HT-29 (cell line): Measurements from ENCODE around the gene CBX5. TPM values are rescaled to one million over a fixed set of nuclear protein-coding genes. Genes with fewer than 3 reads are reported as not detected.
"Not testable (repeated sequence)": the region's sequence is repeated elsewhere in the genome, so short reads cannot be mapped to it uniquely, and the experiment has no call there.

Source experiments
- DNase-seq: peaks from one replicate; pipeline ENCODE4 v3.0.0-alpha.2; 2015; ENCODE audit warnings: low spot score
- total RNA-seq: library from RNA; depleted of rRNA; stranded (reverse); fragments of >200 nt; shearing (Covaris generic); gene quantifications from 2 replicates; pipeline ENCODE4 v1.2.3, GENCODE V29; 2014; rRNA removed

The CBX5 gene
- total RNA-seq: 16.7 and 18.3 TPM in 2 replicates

DNA sequence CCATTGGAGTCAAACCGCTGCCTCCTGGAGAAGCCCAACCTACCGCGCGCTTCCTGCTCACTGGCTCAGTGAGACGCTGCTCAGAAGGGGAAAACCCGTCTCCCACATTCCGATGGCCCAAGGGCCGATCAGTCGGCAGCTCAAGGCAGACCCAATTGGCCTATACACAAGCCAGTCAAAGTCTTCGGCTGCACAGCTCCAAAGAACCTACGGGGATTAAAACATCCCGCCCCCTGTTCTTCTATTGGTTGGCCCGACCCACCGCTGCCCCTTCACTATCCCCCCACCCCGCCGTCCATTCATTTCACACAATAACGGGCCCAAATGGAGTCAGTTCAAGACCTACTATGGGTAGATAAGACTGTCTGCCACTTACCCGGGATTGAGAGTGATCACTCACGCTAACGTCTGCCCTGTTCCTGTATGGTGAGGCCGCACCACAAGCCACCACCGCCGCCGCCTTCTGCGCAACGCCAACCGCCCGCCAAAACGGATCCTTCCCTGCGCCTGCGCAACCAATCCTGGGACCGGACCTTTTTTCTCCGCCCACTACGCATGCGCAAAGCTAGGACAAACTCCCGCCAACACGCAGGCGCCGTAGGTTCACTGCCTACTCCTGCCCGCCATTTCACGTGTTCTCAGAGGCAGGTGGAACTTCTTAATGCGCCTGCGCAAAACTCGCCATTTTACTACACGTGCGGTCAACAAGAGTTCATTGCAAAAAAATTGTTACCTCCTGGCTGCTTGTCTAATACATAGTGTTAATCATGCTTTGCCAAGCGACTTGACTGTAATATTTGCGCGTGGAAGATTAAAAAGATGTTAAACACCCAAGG lies at the start of gene CBX5:
CBX5 (minus strand) TSS at position 491 of the 836 bp plus-strand sequence. CDS start 22,472 bp downstream, outside the sequence.
- DNase-seq: peak; percentile 100

DNA sequence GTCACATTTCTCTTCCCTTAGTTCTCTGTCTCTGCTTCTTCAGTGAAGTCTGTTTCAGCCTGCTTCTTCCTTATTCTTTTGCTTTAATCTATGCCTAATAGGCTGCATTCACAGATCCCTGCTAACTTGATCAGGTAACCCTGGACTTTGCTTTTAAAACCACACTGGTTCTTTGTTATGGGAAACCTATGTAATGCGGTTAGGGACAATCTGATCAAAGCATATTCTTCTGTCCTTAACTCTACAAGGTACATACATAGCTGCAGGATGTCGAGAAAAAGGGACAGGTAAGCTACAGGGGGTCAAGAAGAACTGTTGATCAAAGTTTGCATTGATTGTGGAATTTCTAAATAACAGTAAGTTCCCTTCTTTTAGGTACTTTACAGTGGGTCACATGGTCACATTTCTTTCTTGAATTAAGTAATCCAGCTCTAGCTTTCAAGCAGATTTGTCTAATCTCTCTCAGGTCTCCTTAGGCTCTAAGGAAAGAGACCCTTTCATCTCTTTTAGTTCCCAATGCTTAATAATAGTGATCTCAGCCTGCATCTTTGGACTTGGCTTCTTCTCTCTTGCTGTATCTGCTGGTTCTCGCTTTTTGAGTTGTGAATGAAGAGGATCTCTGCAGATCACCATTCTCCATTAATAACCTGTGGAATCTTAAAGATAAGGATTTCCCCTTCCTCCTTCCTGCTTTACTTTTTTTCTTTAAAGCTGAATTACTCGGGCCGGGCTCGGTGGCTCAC lies 48.8 kb upstream of the CBX5 start:
- no peak for DNase-seq

DNA sequence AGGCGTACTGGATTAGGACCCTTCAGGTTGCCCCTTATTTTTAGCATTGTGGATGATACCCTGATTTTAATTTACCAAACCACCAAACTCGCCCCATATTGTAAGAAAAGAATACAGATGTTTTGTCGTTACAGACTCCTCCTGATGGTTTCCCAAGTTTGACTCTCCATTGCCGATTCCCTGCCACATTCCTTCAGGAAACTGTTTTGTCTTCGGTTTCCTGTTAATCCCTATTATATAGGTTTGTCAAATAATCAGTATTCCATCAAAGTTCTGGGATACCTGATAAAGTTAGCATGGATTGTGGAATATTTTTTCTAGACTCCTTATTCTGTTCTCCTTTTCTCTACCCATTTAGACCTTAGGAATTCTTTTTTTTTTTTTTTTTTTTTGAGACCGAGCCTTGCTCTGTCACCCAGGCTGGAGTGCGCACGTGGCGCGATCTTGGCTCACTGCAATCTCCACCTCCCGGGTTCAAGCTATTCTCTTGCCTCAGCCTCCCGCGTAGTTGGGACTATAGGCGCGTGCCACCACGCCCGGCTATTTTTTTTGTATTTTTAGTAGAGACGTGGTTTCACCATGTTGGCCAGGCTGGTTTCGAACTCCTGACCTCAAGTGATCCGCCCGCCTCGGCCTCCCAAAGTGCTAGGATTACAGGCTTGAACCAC lies 45.7 kb upstream of the CBX5 start:
- not testable (repeated sequence) for DNase-seq

DNA sequence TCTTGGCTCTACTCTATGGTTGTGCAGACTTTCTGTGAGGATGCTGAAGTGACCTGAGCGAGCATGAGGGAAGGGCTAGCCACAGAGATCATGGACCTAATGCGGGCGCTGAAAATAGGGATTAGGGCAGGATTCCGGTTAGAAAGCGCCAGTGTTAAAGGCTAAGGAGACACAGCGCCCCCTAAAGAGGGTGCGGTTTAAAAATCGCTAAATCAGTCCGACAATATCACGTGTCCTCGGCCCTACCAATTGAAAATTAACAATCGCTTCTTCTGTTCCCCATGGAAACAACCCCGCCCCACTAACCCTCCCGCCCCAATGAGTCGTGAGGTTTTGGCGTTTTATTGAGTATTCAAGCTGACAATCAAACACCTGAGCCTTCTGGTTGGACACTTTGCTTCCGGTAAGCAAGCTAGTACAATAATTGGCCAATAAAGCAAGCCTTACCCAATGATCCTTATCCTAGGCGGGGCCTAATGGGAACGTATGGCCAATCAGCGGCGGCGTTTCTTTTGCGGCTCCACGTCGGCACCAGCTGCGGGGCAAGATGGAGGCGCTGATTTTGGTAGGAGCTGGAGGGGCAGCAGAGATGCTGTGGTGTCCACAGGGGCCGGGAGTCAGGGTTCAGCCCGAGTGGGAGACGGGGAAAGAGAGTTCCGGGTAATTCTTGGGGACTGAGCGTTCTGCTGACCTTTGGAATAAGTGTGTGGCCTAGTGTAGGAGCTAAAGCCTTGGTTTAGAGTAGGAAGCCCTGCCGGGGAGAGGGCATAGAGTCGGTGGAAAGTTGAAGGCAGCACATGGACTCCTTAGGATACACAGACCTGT lies 44.9 kb upstream of the CBX5 start, which contains the start of gene COPZ1:
COPZ1 (plus strand) TSS at position 515 of the 825 bp plus-strand sequence; CDS start at position 548, 33 bp downstream.
- DNase-seq: peak; percentile 98

DNA sequence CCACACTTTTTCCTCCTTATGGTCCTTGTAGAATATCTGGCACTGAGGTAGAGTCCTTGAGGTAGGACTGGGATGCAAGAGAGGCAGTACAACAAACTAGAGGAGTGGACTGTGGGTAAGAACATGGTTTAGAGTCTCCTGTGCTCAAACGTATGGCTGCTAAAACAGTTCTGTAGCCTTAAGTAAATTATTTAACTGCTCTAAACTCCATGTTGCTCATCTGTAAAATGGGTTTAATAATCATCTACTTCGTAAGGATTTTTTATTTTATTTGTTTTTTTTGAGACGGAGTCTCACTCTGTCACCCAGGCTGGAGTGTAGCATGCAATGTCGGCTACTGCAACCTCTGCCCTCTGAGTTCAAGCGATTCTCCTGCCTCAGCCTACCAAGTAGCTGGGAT lies 41.4 kb upstream of the CBX5 start:
- no peak for DNase-seq

DNA sequence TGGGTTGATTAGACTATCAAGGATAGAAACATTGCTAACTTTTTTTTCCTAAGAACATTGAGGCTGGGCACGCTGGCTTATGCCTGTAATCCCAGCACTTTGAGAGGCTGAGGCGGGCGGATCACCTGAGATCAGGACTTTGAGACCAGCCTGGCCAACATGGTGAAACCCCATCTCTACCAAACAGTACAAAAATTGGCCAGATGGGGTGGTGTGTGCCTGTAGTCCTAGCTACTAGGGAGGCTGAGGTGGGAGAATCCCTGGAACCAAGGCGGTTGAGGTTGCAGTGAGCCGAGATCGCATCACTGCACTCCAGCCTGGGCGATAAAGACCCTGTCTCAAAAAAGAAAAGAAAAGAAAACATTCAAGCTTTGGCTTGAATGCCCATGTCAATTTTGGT lies 32.4 kb upstream of the CBX5 start:
- not testable (repeated sequence) for DNase-seq

DNA sequence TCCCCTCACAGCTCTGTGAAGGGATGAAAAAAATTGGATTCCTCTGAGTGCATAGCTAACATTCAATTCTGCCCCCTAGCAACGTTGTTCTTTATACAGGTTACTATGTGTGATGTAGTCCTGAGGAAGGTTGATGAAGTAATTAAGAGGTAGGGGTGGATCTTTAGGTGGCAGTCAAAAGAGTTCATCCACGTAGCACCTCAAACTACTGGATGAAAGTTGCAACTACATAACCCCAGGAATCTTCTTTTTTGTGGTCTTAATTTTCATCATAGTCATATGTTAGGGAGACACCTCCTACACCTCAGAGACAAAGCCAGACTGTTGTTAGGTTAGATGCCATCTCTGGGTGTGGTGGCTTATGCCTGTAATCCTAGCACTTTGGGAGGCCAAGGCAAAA lies 31.1 kb upstream of the CBX5 start:
- DNase-seq: no peak

DNA sequence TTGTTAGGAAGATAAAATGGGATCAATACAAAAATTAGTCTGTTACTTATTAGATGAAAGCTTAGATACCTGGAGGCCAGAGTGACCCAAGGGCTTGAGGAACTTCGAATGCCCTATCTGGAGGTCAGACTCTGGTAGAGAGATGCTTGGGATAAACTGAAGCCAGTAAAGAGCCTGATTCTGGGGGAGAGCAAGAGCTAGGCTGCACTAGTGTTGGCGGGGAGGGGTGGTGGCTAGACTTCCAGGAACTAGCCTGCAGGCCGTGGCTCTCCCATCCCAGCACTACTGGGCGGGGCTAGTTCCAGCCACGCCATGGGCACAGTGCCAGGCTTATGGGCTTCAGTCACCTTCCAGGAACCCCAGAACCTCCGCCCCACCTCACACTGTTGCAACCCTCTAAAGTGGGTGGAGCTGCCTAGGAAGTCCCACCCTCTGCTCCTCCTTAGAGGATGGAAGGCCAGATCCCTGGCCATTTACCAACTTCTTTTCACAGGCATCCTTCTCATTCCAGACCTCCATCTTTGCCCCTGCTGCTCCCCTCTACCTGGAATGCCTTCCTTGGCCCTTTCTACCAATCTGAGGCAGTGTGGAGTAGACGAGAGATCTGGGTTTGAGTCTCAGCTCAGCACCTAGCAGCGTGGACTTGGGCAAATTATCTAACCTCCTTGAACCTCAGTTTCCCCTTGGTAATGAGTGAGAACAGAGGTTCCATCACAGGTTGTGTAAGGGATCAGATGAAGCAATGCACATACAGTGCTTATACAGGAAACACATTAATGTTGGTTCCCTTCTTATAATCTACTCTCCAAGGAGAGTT lies 27.2 kb upstream of the CBX5 start:
- peak; percentile 100 for DNase-seq

DNA sequence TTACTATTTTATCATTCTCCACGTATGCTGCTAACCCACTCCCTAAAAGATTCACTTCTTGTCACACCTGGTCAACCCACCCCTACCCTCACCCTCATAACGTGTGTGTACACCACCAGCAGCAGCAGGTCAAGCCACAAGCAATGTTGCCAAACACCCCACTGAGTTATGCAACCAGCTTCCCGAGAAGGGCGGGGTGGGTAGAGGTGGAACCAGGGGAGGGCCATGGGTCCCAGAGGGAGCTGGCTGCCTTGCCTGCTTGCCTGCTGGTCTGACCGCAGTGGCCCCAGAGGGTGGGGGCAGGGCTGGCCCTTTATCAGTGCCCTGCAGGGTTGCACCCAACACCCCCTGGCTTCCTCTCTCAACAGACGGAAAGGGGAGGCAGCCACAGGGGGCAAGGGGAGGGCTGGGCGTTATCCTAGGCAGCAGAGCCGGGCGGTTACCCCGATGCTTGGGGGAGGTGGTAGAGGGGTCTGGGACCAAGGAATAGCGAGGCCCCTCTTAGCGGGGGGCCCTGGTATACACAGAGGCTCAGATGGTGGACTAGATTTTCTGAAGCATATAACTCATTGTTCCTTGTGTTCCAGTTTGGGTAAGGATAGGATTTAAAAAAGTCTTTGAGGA lies 24.4 kb upstream of the CBX5 start:
- DNase-seq: peak; percentile 64

DNA sequence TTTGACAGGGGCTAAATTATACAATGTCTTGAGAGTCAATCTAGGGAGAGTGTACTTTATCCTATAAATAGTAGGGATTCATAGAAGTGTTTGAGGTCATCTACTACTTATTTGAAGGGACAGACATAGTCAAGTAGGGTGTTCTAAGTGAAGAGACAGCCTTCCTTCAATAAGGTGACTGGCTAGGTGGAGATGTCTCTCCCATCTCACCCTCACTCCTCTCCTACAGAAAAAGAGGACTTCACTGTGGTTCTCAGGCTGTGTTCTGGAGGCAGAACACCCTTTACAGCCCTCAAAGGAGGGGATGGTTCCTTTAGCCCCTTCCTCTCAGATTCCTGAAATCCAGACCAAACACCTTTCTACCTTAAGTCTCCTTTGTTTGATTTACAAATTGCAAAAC lies 23.7 kb upstream of the CBX5 start:
- no peak for DNase-seq

DNA sequence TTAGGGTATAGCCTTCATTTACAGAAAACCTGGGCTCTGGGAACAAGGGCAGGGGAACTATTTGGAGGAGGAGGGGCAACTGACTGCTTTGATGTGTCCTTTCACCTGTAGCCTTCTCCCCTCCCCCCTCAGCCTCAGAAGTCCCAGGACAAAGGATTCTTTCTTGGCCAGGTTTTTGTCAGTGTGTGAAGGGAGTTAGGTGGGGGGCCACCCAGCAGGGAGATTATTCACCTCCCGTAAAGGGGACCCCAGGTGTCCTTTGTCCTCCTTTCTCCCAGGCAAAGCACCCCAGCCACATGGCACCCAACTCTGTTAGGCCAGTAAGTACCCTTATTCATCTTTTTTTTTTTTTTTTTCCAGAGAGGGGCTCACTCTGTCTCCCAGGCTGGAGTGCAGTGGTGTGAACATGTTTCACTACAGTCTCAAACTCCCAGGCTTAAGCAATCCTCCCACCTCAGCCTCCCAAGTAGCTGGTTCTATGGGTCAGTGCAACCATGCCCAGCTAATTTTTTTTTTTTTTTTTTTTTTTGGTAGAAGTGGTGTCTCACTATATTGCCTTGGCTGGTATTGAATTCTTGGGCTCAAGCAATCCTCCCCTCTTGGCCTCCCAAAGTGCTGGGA lies 21.6 kb upstream of the CBX5 start:
- no peak for DNase-seq

DNA sequence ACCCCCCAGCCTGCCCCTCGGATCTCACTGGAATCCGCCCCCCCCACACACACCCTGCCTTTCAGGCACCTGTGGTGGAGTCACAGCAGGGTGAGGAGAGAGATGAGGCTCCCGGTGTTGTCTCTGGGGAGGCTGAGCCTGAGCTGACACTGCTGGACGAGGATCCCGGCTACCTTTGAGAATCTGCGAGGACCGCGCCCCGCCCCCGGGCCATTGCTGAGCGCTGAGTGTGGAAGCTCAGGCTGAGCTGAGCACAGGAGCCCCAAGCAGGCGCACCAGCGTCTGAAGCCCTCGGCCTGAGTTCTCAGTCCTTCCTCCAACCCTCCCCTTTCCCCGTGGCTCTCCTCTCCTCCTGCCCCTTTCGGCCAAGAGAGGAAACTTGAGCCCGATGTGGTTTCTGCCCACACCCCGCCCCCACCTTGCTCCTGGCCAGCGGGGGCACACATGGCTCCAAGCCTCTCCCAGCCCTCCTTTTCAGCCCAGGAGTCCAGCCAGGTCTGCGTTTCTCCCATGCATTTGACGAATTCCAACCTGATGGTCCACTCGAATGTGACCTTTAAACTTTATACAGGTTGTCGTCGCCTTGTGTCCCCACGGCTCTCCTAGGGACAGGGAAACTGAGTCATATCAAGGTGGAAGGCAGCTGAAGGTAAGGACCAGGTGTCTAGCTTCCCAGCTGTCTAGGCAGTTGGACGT lies 21.0 kb upstream of the CBX5 start, which contains the start of gene NFE2:
NFE2 (minus strand) TSS at position 284 of the 696 bp plus-strand sequence. CDS start 5,767 bp downstream, outside the sequence.
- DNase-seq: peak; percentile 49

DNA sequence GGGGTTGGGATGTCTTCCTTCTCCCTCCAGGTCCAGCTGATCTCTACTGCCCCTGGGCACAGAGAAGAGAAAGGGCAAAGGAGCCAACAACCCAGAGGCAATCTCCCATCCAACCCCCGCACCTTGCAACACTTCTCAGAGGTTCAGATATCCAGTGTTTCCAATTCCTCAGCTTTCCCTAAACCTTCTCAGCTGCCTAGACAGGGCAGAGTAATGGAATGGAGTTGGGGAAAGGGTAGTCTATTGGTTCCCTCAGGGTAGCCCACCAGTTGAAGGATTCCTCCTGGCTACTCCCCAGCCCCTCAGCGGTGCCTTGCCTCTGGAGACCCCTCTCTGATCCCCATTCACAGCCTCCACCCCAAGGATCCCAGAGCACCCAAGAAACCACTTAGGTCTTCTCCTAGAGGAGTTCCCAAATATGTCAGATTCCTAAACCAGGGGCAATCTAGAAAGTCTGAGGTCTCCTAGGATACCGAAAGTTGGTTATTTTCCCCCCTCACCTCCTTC lies 20.4 kb upstream of the CBX5 start:
- no peak for DNase-seq

DNA sequence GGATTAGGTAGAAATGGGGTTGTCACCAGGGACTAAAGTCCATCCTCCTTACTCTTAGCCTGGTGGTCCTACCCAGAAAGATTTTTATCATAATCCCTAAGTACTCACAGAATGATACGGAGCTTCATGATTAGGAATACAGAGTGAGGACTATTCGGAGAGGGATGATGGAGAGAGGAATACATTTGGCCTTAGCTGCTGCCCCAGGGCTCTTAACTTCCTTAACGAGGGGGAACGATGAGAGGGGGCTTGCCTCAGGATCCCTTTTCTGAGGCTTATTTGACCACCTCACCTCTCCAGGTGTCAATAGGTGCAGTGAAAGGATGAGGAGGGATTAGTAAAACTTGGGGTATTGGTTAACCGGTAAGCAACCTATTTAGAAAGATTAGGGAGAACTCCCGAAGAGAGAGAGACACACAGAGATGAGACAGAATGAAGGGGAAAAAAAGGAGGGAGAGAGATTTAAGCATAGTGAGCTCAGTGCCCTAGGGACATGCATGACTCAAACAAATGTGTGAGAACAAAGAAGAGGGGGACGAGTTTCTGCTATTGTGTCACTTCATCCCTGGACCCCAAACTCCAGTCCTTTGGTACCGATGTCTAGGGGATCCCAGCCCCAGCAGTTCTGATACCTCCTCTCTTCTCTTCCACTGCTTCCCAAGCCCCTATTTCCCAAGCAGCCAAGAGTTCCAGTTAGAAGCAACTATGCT lies 19.7 kb upstream of the CBX5 start:
- DNase-seq: no peak

DNA sequence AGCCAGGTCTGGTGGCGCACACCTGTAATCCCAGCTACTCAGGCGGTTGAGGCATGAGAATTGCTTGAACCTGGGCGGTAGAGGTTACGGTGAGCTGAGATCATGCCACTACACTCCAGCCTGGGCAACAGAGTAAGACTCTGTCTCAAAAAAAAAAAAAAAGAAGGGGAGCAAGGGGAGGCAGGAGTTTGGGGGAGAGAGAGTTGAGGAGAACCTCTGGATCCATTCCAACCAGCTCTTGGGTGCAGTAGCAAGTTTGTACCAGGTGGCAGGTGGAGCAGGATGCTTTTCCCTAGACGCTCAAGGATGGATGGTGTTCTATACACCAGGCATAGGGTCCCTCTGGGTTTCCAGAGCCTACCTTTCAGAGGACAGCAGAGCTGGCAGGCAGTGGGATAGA lies 19.0 kb upstream of the CBX5 start:
- DNase-seq: no peak

DNA sequence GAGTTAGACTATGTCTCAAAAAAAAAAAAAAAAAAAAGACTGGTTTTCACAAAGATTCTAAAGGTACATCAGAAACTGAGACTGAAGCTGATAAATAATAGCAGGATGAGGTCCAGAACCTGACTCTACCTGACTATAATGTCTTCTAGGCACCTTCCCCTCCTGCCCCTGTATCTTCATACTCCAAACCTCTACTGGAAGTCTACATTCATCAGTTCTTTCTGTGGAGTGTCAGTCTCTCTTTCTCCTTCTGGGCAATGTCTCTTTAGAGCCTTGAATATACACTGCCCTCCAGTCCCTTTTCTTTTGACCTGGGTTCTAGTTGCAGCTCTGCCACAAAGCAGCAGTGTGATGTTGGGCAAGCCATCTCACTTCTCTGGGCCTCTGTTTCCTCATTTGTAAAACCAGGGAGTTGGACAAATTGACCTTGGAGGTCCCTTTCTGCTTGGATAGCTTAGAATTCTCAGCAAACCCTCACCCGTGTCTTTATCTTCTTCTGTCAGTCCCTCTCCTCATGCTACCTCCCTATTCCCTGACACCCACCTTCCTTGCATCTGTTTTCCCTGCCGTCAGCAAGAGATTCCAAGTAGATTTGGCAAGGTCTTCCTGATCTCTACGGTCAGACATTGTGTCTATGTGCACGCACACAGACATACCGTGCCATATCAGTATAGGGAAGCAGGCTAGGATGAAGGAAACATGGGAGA lies 16.6 kb upstream of the CBX5 start:
- DNase-seq: no peak

DNA sequence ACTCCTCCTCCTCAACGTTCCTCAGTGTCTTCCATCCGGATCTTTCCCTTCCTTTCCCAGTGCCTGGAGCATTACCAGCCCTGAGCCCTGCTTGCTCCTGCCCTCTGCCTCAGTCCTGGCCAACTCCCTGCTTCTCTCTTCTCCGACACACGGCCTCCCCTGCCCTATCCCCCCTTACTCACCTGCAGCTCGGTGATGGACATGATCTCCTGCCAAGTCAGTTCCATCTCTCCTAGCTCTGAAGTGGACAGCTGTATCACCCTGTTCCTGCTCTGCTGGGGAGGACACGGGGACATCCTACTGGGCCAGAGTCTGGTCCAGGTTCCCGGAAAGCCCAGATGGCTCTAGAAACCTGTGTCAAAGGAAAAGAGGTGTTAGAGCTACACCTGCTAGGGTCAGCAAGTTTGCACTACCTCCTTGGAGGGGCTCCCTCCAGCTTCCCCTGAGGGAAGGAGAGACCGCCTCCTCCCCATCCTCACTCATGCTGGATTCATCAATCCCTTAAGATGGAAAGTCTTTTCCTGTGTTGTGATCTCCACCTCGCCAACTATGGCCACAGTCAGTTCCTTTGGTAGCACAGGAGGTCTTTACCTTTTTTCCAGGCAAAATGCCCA lies 15.1 kb upstream of the CBX5 start:
- DNase-seq: no peak
